B cell (primary cell): ENCODE data around the gene TCF3.

Experiments used
- EZH2 ChIP-seq: IDR thresholded peaks from 2 replicates; pipeline ENCODE4 v1.6.1; 2012; ENCODE audit warnings: borderline replicate concordance, low read depth, mild to moderate bottlenecking, moderate library complexity, low read length; ENCODE audit not compliant: insufficient read depth, poor library complexity, severe bottlenecking
- TF ChIP-seq, protein P1 (sequence below): fragments of 200-600 bp; IDR thresholded peaks from one replicate; pipeline ENCODE4 v1.8.0; 2022; ENCODE audit warnings: antibody characterized with exemption, mild to moderate bottlenecking

DNA sequence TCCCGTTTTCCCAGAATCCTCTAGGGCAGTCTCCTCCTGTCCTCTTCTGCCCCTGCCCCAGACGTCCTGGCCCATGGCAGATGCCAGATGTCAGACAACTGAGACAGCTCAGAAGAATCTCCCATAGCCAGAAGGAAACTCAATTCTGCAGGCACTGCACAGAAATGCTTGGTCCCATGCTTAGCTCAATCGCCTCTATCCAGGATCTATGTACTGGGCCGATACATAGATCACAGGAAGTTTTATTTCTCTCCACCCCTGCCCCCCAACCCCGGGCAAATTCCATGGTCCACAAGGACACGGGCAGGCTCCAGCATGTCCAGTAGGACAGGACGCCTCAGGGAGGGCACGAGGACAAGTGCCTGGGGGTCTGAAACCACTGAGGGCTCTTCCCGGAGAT is 64.5 kb downstream of the TCF3 start:
- TF ChIP-seq, protein P1, sequence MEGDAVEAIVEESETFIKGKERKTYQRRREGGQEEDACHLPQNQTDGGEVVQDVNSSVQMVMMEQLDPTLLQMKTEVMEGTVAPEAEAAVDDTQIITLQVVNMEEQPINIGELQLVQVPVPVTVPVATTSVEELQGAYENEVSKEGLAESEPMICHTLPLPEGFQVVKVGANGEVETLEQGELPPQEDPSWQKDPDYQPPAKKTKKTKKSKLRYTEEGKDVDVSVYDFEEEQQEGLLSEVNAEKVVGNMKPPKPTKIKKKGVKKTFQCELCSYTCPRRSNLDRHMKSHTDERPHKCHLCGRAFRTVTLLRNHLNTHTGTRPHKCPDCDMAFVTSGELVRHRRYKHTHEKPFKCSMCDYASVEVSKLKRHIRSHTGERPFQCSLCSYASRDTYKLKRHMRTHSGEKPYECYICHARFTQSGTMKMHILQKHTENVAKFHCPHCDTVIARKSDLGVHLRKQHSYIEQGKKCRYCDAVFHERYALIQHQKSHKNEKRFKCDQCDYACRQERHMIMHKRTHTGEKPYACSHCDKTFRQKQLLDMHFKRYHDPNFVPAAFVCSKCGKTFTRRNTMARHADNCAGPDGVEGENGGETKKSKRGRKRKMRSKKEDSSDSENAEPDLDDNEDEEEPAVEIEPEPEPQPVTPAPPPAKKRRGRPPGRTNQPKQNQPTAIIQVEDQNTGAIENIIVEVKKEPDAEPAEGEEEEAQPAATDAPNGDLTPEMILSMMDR = no peak
- no peak for TF ChIP-seq EZH2
